ENCODE data around the gene ADAMTS10. TPM values are rescaled to one million over a fixed set of nuclear protein-coding genes. Genes with fewer than 3 reads are reported as not detected.

Gene ADAMTS10
- total RNA-seq, 1 experiment from 2014 or later, result 10.2 TPM

DNA sequence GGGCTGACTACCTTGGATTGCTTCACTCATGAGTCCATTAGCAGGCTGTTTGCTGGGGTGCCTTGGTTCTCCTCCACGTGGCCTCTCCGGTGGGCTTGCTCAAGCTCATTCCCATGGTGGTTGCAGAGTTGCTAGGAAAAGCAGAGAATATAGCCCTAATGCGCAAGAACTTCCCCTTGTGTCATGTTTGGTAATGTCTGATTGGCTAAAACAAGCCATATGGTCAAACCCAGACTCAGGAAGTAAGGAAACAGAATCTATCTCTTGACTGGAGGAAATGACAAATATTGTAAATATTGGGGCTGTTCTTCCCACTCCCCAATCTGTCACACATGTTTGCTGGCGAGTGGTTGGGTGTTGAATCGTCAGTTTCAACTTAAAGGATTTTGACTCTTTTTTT, 32.0 kb upstream of the ADAMTS10 start:
- BruUV-seq (replicated peaks), result no TSS peak
- Histone ChIP-seq H3K4me1 (ENCODE audit: control insufficient read depth in 1 of 2, insufficient read depth in 2 of 2, low read length in 2 of 2) (no peaks in the 10 kb centered on the region), H3K27ac (ENCODE audit: low read depth, low read length) (no peak overlapping the region), H3K79me2 (ENCODE audit: insufficient read depth, low read length) (no peaks in the 10 kb centered on the region), H3K4me3 (replicated peaks in 1 of 2; ENCODE audit: low read depth in 1 of 2, low read length in 2 of 2) (no peak overlapping the region), H3K36me3 (ENCODE audit: control insufficient read depth in 1 of 2, insufficient read depth in 2 of 2, low read length in 2 of 2) (no peaks in the 10 kb centered on the region), H3K9ac (ENCODE audit: low read length) (no peak overlapping the region), H3K4me2 (ENCODE audit: low read length) (no peak overlapping the region), H2AFZ (ENCODE audit: low read depth, low read length, poor library complexity, severe bottlenecking) (no peak overlapping the region), H4K20me1 (ENCODE audit: insufficient read depth) (no peaks in the 10 kb centered on the region), H3K9me2 (ENCODE audit: insufficient read depth) (no peaks in the 10 kb centered on the region), H3K9me3 (ENCODE audit: control insufficient read depth in 1 of 2, insufficient read depth in 1 of 2, low read depth in 1 of 2, low read length in 2 of 2) (no peaks in the 10 kb centered on the region), H3K27me3 (ENCODE audit: insufficient read depth, low read length) (no peaks in the 10 kb centered on the region)
- no peak for ATAC-seq
- TF ChIP-seq, protein P1, sequence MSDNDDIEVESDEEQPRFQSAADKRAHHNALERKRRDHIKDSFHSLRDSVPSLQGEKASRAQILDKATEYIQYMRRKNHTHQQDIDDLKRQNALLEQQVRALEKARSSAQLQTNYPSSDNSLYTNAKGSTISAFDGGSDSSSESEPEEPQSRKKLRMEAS (IDR thresholded peaks at IDR 0.05), result no peak
- no peak for TF ChIP-seq POLR2AphosphoS5 (IDR thresholded peaks at IDR 0.05; ENCODE audit: low read depth, low read length)
- TF ChIP-seq ZNF274 (IDR thresholded peaks at IDR 0.05; ENCODE audit: low read depth, low read length), result no peak
- no peak for TF ChIP-seq POLR2A (IDR thresholded peaks at IDR 0.05; ENCODE audit: borderline replicate concordance, extremely low read depth, insufficient read depth, insufficient read length)
- TF ChIP-seq CBX3 (IDR thresholded peaks at IDR 0.05; ENCODE audit: low read depth), result no peak
- no peak for TF ChIP-seq JUND (IDR thresholded peaks at IDR 0.05)
- TF ChIP-seq EZH2 (IDR thresholded peaks at IDR 0.05), result no peak
- TF ChIP-seq REST (IDR thresholded peaks at IDR 0.05; ENCODE audit: low read depth), result no peak
- RAD21 ChIA-PET (ENCODE audit: low non-redundant PET in 1 of 2, low total read pairs in 2 of 2, uncharacterized antibody in 2 of 2, unreplicated experiment in 2 of 2), result interaction anchor here in 1 of 2 experiments (0.7 to 1.2 kb wide), 3 partner anchors 20 to 51 kb away, joined by 3 to 5 read pairs (median 4); no protein-coding TSS in a partner anchor
- CTCF ChIA-PET, result interaction anchor here (1.0 to 2.2 kb wide), 8 partner anchors 9 to 433 kb away, joined by 4 to 28 read pairs (median 8); partner anchors contain the start of gene NFILZ
- DNase-seq (ENCODE audit: low read depth, low spot score), result no peak
- intact Hi-C loops (cut with micrococcal nuclease), result loop anchor here (2.0 kb wide), 1 partner anchor 62 kb away; no protein-coding TSS in a partner anchor
- POLR2A ChIA-PET, result no interaction called here
